Measurements from ENCODE around the gene OLR1. TPM values are rescaled to one million over a fixed set of nuclear protein-coding genes. Genes with fewer than 3 reads are reported as not detected.
A peak's percentile ranks its signal among the peaks of the same experiment; 100 is the strongest.
"Not testable (repeated sequence)": the region's sequence is repeated elsewhere in the genome, so short reads cannot be mapped to it uniquely, and the experiment has no call there.

Gene OLR1
- total RNA-seq, 1 donor from 2014 or later, result not detected

DNA sequence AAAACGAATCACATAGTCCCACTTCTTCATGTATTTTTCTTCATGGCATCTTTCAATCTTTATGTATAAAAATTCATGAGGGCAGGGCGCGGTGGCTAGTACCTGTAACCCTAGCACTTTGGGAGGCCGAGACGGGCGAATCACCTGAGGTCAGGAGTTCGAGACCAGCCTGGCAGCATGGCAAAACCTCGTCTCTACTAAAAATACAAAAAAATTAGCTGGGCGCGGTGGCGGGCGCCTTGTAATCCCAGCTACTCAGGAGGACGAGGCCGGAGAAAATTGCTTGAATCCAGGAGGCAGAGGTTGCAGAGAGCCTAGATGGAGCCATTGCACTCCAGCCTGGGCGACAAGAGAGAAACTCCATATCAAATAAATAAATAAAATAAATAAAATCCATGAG lies 38.3 kb upstream of the OLR1 start:
- TF ChIP-seq, protein P1, sequence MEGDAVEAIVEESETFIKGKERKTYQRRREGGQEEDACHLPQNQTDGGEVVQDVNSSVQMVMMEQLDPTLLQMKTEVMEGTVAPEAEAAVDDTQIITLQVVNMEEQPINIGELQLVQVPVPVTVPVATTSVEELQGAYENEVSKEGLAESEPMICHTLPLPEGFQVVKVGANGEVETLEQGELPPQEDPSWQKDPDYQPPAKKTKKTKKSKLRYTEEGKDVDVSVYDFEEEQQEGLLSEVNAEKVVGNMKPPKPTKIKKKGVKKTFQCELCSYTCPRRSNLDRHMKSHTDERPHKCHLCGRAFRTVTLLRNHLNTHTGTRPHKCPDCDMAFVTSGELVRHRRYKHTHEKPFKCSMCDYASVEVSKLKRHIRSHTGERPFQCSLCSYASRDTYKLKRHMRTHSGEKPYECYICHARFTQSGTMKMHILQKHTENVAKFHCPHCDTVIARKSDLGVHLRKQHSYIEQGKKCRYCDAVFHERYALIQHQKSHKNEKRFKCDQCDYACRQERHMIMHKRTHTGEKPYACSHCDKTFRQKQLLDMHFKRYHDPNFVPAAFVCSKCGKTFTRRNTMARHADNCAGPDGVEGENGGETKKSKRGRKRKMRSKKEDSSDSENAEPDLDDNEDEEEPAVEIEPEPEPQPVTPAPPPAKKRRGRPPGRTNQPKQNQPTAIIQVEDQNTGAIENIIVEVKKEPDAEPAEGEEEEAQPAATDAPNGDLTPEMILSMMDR (IDR thresholded peaks at IDR 0.05; ENCODE audit: insufficient read depth, low read length, severe bottlenecking), result no peak
- FAIRE-seq (no peak), DNase-seq (ENCODE audit: low read depth) (no peak)
- no peaks in the 10 kb centered on the region for H3K27me3 ChIP-seq (ENCODE audit: control insufficient read depth, insufficient read depth, low read length)
- no peak overlapping the region for H3K4me3 ChIP-seq (ENCODE audit: low read depth, low read length)
- H3K36me3 ChIP-seq (ENCODE audit: control insufficient read depth, insufficient read depth, low read length), result no peaks in the 10 kb centered on the region

GRCh38 chr12:10207136-10207535 lies 35.2 kb upstream of the OLR1 start:
- FAIRE-seq (no peak), DNase-seq (ENCODE audit: low read depth) (no peak)
- H3K36me3 ChIP-seq (ENCODE audit: control insufficient read depth, insufficient read depth, low read length), result no peaks in the 10 kb centered on the region
- TF ChIP-seq, protein P1 (IDR thresholded peaks at IDR 0.05; ENCODE audit: insufficient read depth, low read length, severe bottlenecking), result no peak
- no peaks in the 10 kb centered on the region for H3K27me3 ChIP-seq (ENCODE audit: control insufficient read depth, insufficient read depth, low read length)
- H3K4me3 ChIP-seq (ENCODE audit: low read depth, low read length), result no peak overlapping the region

DNA sequence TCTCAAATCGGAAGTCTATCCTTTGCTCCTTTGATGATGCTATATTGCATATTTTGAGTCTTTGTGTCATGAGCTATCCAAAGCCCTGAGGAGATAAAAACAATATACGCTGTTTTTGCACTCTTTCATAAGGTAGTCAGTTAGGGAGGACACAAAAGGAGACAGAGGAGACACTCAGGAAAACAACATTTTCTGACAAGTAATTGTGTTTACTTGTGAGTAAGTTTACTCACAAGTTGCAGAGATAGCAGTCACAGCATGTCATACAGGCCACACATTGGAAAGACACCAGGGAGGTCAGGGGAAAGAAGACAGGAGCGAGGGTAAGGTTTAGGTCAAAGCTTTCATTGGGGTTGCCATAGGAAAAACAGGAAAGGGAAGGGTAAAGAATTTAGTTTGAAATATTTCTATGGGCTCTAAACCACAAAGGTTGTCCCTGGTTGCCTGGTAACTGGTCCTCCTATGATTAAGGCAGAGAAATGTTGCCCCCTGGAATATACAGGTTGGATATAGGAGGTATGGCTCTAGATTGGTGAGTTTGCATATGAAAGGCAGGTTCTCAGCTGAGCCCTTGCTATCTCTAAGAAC lies 33.4 kb upstream of the OLR1 start:
- DNase-seq (ENCODE audit: low read depth) (peak; percentile 37), FAIRE-seq (peak; percentile 40)
- TF ChIP-seq, protein P1 (IDR thresholded peaks at IDR 0.05; ENCODE audit: insufficient read depth, low read length, severe bottlenecking), result no peak
- no peak overlapping the region for H3K4me3 ChIP-seq (ENCODE audit: low read depth, low read length)
- no peaks in the 10 kb centered on the region for H3K36me3 ChIP-seq (ENCODE audit: control insufficient read depth, insufficient read depth, low read length)
- no peaks in the 10 kb centered on the region for H3K27me3 ChIP-seq (ENCODE audit: control insufficient read depth, insufficient read depth, low read length)

- FAIRE-seq; H3K4me3 ChIP-seq (ENCODE audit: low read depth, low read length); DNase-seq (ENCODE audit: low read depth); H3K27me3 ChIP-seq (ENCODE audit: control insufficient read depth, insufficient read depth, low read length); H3K36me3 ChIP-seq (ENCODE audit: control insufficient read depth, insufficient read depth, low read length): not testable (repeated sequence)
Observed at GRCh38 chr12:10204495-10204894, 32.6 kb upstream of the OLR1 start.

GRCh38 chr12:10197879-10198278 lies 25.9 kb upstream of the OLR1 start:
- TF ChIP-seq, protein P1 (IDR thresholded peaks at IDR 0.05; ENCODE audit: insufficient read depth, low read length, severe bottlenecking), result no peak
- Histone ChIP-seq H3K4me3 (ENCODE audit: low read depth, low read length) (no peak overlapping the region), H3K36me3 (ENCODE audit: control insufficient read depth, insufficient read depth, low read length) (no peaks in the 10 kb centered on the region), H3K27me3 (ENCODE audit: control insufficient read depth, insufficient read depth, low read length) (no peaks in the 10 kb centered on the region)
- FAIRE-seq (no peak), DNase-seq (ENCODE audit: low read depth) (no peak)

DNA sequence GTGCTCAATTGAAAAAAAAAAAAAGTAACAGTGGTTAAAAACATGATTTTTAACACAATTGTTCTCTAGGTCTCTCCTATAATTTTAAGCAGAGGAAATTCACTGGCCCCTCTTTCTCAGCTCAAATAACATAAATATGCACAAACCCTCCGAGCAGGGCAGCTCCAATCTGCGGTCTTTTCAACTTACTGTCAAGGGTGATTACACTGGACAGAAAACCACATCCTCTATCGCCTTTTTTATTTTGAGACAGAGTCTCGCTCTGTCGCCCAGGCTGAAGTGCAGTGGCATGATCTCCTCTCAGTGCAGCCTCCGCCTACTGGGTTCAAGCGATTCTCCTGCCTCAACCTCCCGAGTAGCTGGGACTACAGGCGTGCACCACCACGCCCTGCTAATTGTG lies 24.3 kb upstream of the OLR1 start:
- TF ChIP-seq, protein P1 (IDR thresholded peaks at IDR 0.05; ENCODE audit: insufficient read depth, low read length, severe bottlenecking), result no peak
- no peak for FAIRE-seq
- no peaks in the 10 kb centered on the region for H3K36me3 ChIP-seq (ENCODE audit: control insufficient read depth, insufficient read depth, low read length)
- no peak overlapping the region for H3K4me3 ChIP-seq (ENCODE audit: low read depth, low read length)
- no peaks in the 10 kb centered on the region for H3K27me3 ChIP-seq (ENCODE audit: control insufficient read depth, insufficient read depth, low read length)
- DNase-seq (ENCODE audit: low read depth), result no peak
